ENCODE data around the gene FASN.
A peak's percentile ranks its signal among the peaks of the same experiment; 100 is the strongest.

The FASN gene

GRCh38 chr17:82113941-82114340 is 15.9 kb upstream of the FASN start:
- in situ Hi-C loops (cut with HindIII; ENCODE audit: low pct_unique_long_range_greater_than_20kb, low sequenced_read_pairs), result no loop called here
- DNase-seq (ENCODE audit: low read depth in 1 of 2, low spot score in 1 of 2), result no peak
- TF ChIP-seq JUND (IDR thresholded peaks at IDR 0.05; ENCODE audit: low read depth), result no peak

- in situ Hi-C loops (cut with HindIII; ENCODE audit: low pct_unique_long_range_greater_than_20kb, low sequenced_read_pairs), result no loop called here
- DNase-seq (ENCODE audit: low read depth in 1 of 2, low spot score in 1 of 2), result no peak
- no peak for TF ChIP-seq JUND (IDR thresholded peaks at IDR 0.05; ENCODE audit: low read depth)
These were observed 15.4 kb upstream of the FASN start for GRCh38 chr17:82113422-82113821.

GRCh38 chr17:82112914-82113311 is 14.9 kb upstream of the FASN start:
- no peak for DNase-seq (ENCODE audit: low read depth in 1 of 2, low spot score in 1 of 2)
- in situ Hi-C loops (cut with HindIII; ENCODE audit: low pct_unique_long_range_greater_than_20kb, low sequenced_read_pairs), result no loop called here
- TF ChIP-seq JUND (IDR thresholded peaks at IDR 0.05; ENCODE audit: low read depth), result no peak

- in situ Hi-C loops (cut with HindIII; ENCODE audit: low pct_unique_long_range_greater_than_20kb, low sequenced_read_pairs), result no loop called here
- no peak for TF ChIP-seq JUND (IDR thresholded peaks at IDR 0.05; ENCODE audit: low read depth)
- DNase-seq (ENCODE audit: low read depth in 1 of 2, low spot score in 1 of 2), result no peak
These were observed 14.3 kb upstream of the FASN start for GRCh38 chr17:82112181-82112913.

DNA sequence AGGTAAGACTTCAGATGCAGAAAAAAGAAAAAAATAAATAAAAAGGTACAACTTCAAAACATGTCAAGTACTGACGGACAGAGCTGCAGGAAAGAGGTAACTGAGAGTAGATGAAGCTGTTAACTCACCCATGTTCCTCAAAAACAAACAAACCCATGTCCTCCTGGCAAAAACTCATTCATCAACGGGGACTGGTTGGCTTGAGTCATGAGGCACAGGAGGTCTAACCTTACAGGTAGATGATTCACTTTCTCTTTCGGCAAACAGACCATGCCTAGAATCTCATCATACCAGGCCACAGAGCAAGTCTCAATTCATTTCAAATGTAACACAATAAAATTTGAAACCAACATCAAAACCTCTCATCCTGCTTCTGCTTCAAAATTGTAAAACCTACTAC is 12.3 kb upstream of the FASN start:
- TF ChIP-seq JUND (IDR thresholded peaks at IDR 0.05; ENCODE audit: low read depth), result no peak
- in situ Hi-C loops (cut with HindIII; ENCODE audit: low pct_unique_long_range_greater_than_20kb, low sequenced_read_pairs), result no loop called here
- DNase-seq (ENCODE audit: low read depth in 1 of 2, low spot score in 1 of 2), result peak; percentile 83 to 92

GRCh38 chr17:82108961-82109475 is 11.0 kb upstream of the FASN start:
- DNase-seq (ENCODE audit: low read depth in 1 of 2, low spot score in 1 of 2), result no peak

DNA sequence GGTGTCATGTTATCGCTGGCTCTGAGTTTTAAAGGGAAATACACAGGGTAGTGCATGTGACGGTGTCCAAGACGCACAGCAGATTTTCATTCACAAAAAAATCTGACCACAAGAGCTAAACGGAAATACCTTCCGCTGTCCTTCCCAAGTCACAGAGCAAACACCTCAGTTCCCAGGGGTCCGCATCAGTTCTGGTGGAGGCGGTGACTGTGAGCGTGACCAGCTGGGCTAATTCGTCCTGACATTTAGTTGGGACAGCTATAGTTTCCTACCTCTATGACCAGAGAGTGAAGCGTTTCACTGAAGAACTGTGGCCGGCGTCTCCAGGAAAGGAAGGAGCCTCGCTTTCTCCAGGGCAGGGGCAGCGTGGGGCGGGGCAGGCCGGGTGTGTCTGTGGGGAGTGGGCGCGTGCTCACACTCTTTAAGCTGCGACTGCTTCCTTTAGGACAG is 10.5 kb upstream of the FASN start:
- in situ Hi-C loops (cut with HindIII; ENCODE audit: low pct_unique_long_range_greater_than_20kb, low sequenced_read_pairs), result no loop called here
- DNase-seq (ENCODE audit: low read depth in 1 of 2, low spot score in 1 of 2), result no peak
- no peak for TF ChIP-seq JUND (IDR thresholded peaks at IDR 0.05; ENCODE audit: low read depth)

More at GRCh38 chr17:82108961-82109475, 11.0 kb upstream of the FASN start:
- in situ Hi-C loops (cut with HindIII; ENCODE audit: low pct_unique_long_range_greater_than_20kb, low sequenced_read_pairs), result no loop called here
- no peak for TF ChIP-seq JUND (IDR thresholded peaks at IDR 0.05; ENCODE audit: low read depth)

DNA sequence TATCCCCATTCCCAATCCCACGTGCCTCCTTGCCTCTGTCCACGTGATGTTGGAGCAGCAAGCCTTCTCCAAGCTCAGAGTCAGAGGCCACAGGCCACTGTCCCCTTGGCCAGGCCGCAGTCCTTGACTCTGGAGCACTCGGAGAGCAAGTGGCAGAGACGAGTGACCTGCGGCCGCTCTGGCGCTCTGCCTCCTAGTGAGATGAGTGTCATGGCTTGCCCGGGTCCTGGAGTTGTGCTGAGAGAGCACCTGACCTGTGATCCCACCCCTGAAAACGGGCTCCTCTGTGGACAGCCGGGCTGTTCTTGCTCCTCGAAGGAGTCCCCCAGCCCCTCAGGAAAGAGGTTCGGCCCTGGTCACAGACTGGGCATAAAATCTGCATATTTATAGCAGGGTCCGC is 10.0 kb upstream of the FASN start:
- no peak for TF ChIP-seq JUND (IDR thresholded peaks at IDR 0.05; ENCODE audit: low read depth)
- in situ Hi-C loops (cut with HindIII; ENCODE audit: low pct_unique_long_range_greater_than_20kb, low sequenced_read_pairs), result no loop called here
- no peak for DNase-seq (ENCODE audit: low read depth in 1 of 2, low spot score in 1 of 2)

GRCh38 chr17:82107341-82107860 is 9.4 kb upstream of the FASN start:
- DNase-seq (ENCODE audit: low read depth in 1 of 2, low spot score in 1 of 2), result peak; percentile 33 to 71
- TF ChIP-seq JUND (IDR thresholded peaks at IDR 0.05; ENCODE audit: low read depth), result no peak
- in situ Hi-C loops (cut with HindIII; ENCODE audit: low pct_unique_long_range_greater_than_20kb, low sequenced_read_pairs), result no loop called here

GRCh38 chr17:82106688-82107305 is 8.8 kb upstream of the FASN start:
- in situ Hi-C loops (cut with HindIII; ENCODE audit: low pct_unique_long_range_greater_than_20kb, low sequenced_read_pairs), result no loop called here
- no peak for TF ChIP-seq JUND (IDR thresholded peaks at IDR 0.05; ENCODE audit: low read depth)
- peak in 1 of 2 experiments; percentile 15 for DNase-seq (ENCODE audit: low read depth in 1 of 2, low spot score in 1 of 2)

- DNase-seq (ENCODE audit: low read depth in 1 of 2, low spot score in 1 of 2), result peak; percentile 91 to 99
- TF ChIP-seq JUND (IDR thresholded peaks at IDR 0.05; ENCODE audit: low read depth), result no peak
- in situ Hi-C loops (cut with HindIII; ENCODE audit: low pct_unique_long_range_greater_than_20kb, low sequenced_read_pairs), result no loop called here
These were observed 8.0 kb upstream of the FASN start for GRCh38 chr17:82105882-82106687.

DNA sequence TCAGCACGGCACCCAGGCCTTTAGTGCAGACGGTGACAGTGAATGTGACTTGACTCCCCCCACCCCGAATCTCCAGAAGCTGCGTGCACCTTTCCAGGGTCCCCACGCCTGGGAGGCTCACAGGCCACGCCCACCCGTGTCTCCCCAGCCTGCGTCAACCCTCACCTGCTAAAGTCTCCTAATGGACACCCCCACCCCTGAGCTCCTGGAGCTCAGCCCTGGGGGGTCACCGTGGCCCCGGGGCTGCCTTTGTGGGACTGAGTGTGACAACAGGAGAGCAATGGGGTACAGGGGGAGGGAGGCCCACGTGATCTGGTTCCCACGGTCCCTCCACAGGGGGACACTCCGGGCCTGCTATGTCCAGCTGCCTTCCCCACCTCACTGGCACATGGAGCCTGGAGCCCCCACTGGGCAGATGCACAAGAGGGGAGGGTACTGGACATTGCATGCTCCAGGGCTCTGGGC is 7.4 kb upstream of the FASN start:
- in situ Hi-C loops (cut with HindIII; ENCODE audit: low pct_unique_long_range_greater_than_20kb, low sequenced_read_pairs), result no loop called here
- no peak for TF ChIP-seq JUND (IDR thresholded peaks at IDR 0.05; ENCODE audit: low read depth)
- no peak for DNase-seq (ENCODE audit: low read depth in 1 of 2, low spot score in 1 of 2)

Data from T47D (cell line).